A549 treated with CORT108297 at 1 μM for 4 hours (cell line): ENCODE results near the gene KARS1. TPM values are rescaled to one million over a fixed set of nuclear protein-coding genes. Genes with fewer than 3 reads are reported as not detected.

Experiments
- total RNA-seq: library from RNA; stranded (reverse); fragments of 200-300 nt; extraction: Qiagen RNA extraction; gene quantifications from 5 replicates; pipeline ENCODE4 v1.2.3, GENCODE V29; 2022

Gene KARS1
- 164 to 178 TPM (median 166 TPM) in 5 replicates for total RNA-seq

GRCh38 chr16:75647492-75648264 lies at the start of gene KARS1, which contains the start of gene TERF2IP:
KARS1 (minus strand) TSS chr16:75647665; CDS start chr16:75647639, 26 bp downstream.
TERF2IP (plus strand) TSS chr16:75647773; CDS start chr16:75647883, 110 bp downstream.

GRCh38 chr16:75676909-75677308 lies 29.4 kb upstream of the KARS1 start, which contains the start of gene CPHXL2:
CPHXL2 (minus strand) TSS chr16:75677009; CDS start chr16:75676999, 10 bp downstream.

GRCh38 chr16:75622761-75623605 lies 24.5 kb downstream of the KARS1 start, which contains the start of gene ADAT1:
ADAT1 (minus strand) TSS chr16:75623281; CDS start chr16:75620799, 2,482 bp downstream.

Other genes with a start within 250 kb of the KARS1 start
- 51.6 to 68.0 TPM (median 56.1 TPM) in 5 replicates for gene CFDP1, start 214.2 kb downstream of the KARS1 start, total RNA-seq
- gene TMEM170A, start 183.0 kb downstream of the KARS1 start, total RNA-seq, result 13.9 to 16.2 TPM (median 15.5 TPM) in 5 replicates
- gene CHST6, start 152.2 kb downstream of the KARS1 start, total RNA-seq, result 0.10 to 0.15 TPM (median 0.13 TPM) in 5 replicates
- gene CHST5, start 111.6 kb downstream of the KARS1 start, total RNA-seq, result 0.03 to 0.31 TPM (median 0.07 TPM) in 5 replicates
- gene TMEM231, start 91.4 kb downstream of the KARS1 start, total RNA-seq, result 7.8 to 10.3 TPM (median 9.2 TPM) in 5 replicates
- gene GABARAPL2, start 81.3 kb downstream of the KARS1 start, total RNA-seq, result 91.0 to 96.0 TPM (median 92.3 TPM) in 5 replicates
- 29.3 to 40.0 TPM (median 37.3 TPM) in 5 replicates for gene ADAT1, start 24.4 kb downstream of the KARS1 start, total RNA-seq
- gene TERF2IP, start 108 bp upstream of the KARS1 start, total RNA-seq, result 39.3 to 46.3 TPM (median 45.2 TPM) in 5 replicates
- not detected in 5 replicates for gene CPHXL2, start 29.3 kb upstream of the KARS1 start, total RNA-seq
- gene DUXB, start 53.8 kb upstream of the KARS1 start, total RNA-seq, result not detected in 5 replicates
- gene CPHXL, start 78.8 kb upstream of the KARS1 start, total RNA-seq, result not detected in 5 replicates